K562 (cell line): ENCODE results near the gene DIO3. TPM values are rescaled to one million over a fixed set of nuclear protein-coding genes. Genes with fewer than 3 reads are reported as not detected.

Experiments used
- ATAC-seq: fragments of 200-7000 bp; cut with Tn5 transposase; 3 replicates; pipeline ENCODE4 v1.9.1; 2020; ENCODE audit warnings: moderate library complexity
- BruUV-seq: library from RNA; stranded (reverse); fragments of 400-500 nt; replicated peaks from 2 replicates; lab custom pipeline; 2021; lab: Mats Ljungman, UMichigan
- CTCF ChIA-PET: fragments of 300-600 bp; formaldehyde crosslinking; extraction: SDS; loops from one replicate; lab custom pipeline; 2021; ENCODE audit warnings: low intra/inter-chr PET ratio; lab: Yijun Ruan, JAX
- POLR2A ChIA-PET: fragments of 300-600, 350-650 bp; sonication (Branson Sonifier 250); formaldehyde crosslinking; extraction: SDS; loops from one replicate; lab custom pipeline; 2021; ENCODE audit warnings: antibody characterized with exemption, inconsistent platforms; lab: Yijun Ruan, JAX
- DNase-seq, 4 experiments: peaks; one replicate each; pipeline versions ENCODE4 v3.0.0 to v3.0.0-alpha.2; 2011 to 2018; ENCODE audit warnings: low spot score in 3 of 4, mixed read lengths in 3 of 4; ENCODE audit errors: extremely low read depth in 1 of 4
- FAIRE-seq: peaks from 2 replicates; lab custom pipeline; 2011; peaks lifted over from hg19 to GRCh38; lab: Jason Lieb, UNC
- H2AFZ ChIP-seq: 2 replicates; pipeline ENCODE4 v1.6.0; 2011; ENCODE audit warnings: low read depth, low read length, control low read depth, inconsistent platforms
- H3K27ac ChIP-seq: fragments of 200-600 bp; 3 replicates; pipeline ENCODE4 v1.8.0; 2011; ENCODE audit warnings: low read depth, mild to moderate bottlenecking, control low read depth, inconsistent platforms, low read length, moderate library complexity, mixed read lengths; ENCODE audit errors: extremely low read depth
- H3K27me3 ChIP-seq, 2 experiments: fragments of 300-600 bp in 1 of 2; 2 replicates in 1 of 2; 3 replicates in 1 of 2; pipeline versions ENCODE4 v1.6.0 to v1.8.0; 2011; ENCODE audit warnings: inconsistent platforms in 2 of 2, low read length in 2 of 2, mild to moderate bottlenecking in 1 of 2, mixed read lengths in 1 of 2, moderate library complexity in 1 of 2; ENCODE audit not compliant: control insufficient read depth in 2 of 2, insufficient read depth in 2 of 2
- H3K36me3 ChIP-seq: fragments of 300-600 bp; 3 replicates; pipeline ENCODE4 v1.8.0; 2011; ENCODE audit warnings: mild to moderate bottlenecking, low read length, inconsistent platforms; ENCODE audit not compliant: control insufficient read depth, insufficient read depth
- H3K4me1 ChIP-seq, 2 experiments: fragments of 200-600 bp in 1 of 2; replicated peaks in 1 of 2; 2 replicates in 1 of 2; 3 replicates in 1 of 2; pipeline versions ENCODE4 v1.5.1 to v1.8.0; 2011; ENCODE audit warnings: inconsistent platforms in 2 of 2, low read length in 2 of 2, mild to moderate bottlenecking in 1 of 2, mixed read lengths in 1 of 2, moderate library complexity in 1 of 2; ENCODE audit not compliant: control insufficient read depth in 2 of 2, insufficient read depth in 2 of 2
- H3K4me2 ChIP-seq: 2 replicates; pipeline ENCODE4 v1.6.1; 2011; ENCODE audit warnings: low read length, control low read depth, inconsistent platforms, mixed read lengths; ENCODE audit not compliant: insufficient read depth
- H3K4me3 ChIP-seq: fragments of 200-600 bp; sonication (generic), shearing (Covaris generic); 2 replicates; pipeline ENCODE4 v1.5.1; 2016; ENCODE audit warnings: control low read depth, inconsistent platforms
- H3K79me2 ChIP-seq: fragments of 200-600 bp; 3 replicates; pipeline ENCODE4 v1.8.0; 2011; ENCODE audit warnings: low read length, inconsistent platforms; ENCODE audit not compliant: control insufficient read depth, insufficient read depth
- H3K9ac ChIP-seq, 2 experiments: 2 replicates each; pipeline versions ENCODE4 v1.6.0 to v1.6.1; 2011; ENCODE audit warnings: low read depth in 2 of 2, low read length in 2 of 2, control low read depth in 1 of 2, inconsistent platforms in 1 of 2, mild to moderate bottlenecking in 1 of 2, mixed read lengths in 1 of 2; ENCODE audit not compliant: insufficient read depth in 1 of 2
- H3K9me1 ChIP-seq: one replicate; pipeline ENCODE4 v1.6.0; 2011; ENCODE audit warnings: inconsistent platforms, mild to moderate bottlenecking, low read length, moderate library complexity; ENCODE audit not compliant: control insufficient read depth, insufficient read depth
- H3K9me3 ChIP-seq: replicated peaks from 2 replicates; pipeline ENCODE4 v1.5.1; 2011; ENCODE audit warnings: low read depth, low read length, inconsistent platforms; ENCODE audit not compliant: control insufficient read depth, insufficient read depth
- H4K20me1 ChIP-seq: replicated peaks from 2 replicates; pipeline ENCODE4 v1.6.1; 2011; ENCODE audit warnings: low read length, inconsistent platforms, mixed read lengths; ENCODE audit not compliant: control insufficient read depth, insufficient read depth
- TOE1 ChIP-seq, 2 experiments: fragments of 450-650 bp in 1 of 2; sonication (generic) in 1 of 2; formaldehyde crosslinking in 1 of 2; IDR thresholded peaks; 2 replicates each; pipeline versions ENCODE4 v1.7.1 to v1.8.0; 2016 to 2022; ENCODE audit warnings: borderline replicate concordance in 2 of 2, mild to moderate bottlenecking in 2 of 2, antibody characterized with exemption in 1 of 2, inconsistent platforms in 1 of 2, low read depth in 1 of 2, missing genetic modification reagents in 1 of 2, moderate library complexity in 1 of 2
- ZFPM2 ChIP-seq: fragments of 250-450 bp; sonication (Bioruptor Pico); IDR thresholded peaks from 2 replicates; pipeline ENCODE4 v1.5.1; 2022; ENCODE audit warnings: mild to moderate bottlenecking
- WGBS: fragments of 100-300 bp; shearing (Covaris generic); methylation state at CpG from one replicate; pipeline ENCODE4 v1.1.6; 2016; ENCODE audit warnings: low coverage, mixed read lengths; ENCODE audit not compliant: insufficient coverage; ENCODE audit errors: missing lambda C conversion rate; 5-methylcytosine and 5-hydroxymethylcytosine counted together
- in situ Hi-C: fragments of 300-500 bp; cut with MboI; formaldehyde crosslinking; loops from 4 replicates; pipeline ENCODE4 v1.15.0; 2018; ENCODE audit warnings: inconsistent platforms, mixed read lengths
- intact Hi-C: fragments of 100-400 bp; cut with micrococcal nuclease; formaldehyde crosslinking; loops from 2 replicates; pipeline ENCODE4 v1.14.2; 2022
- polyA plus RNA-seq, 8 experiments: library from polyadenylated mRNA; depleted of rRNA in 4 of 8; stranded (reverse) in 5 of 8; unstranded in 3 of 8; fragments of >200 nt; fragmentation: Nextera tagmentation in 2 of 8; fragmentation: Illumina TruSeq in 1 of 8; extraction: Ambion mirVana in 2 of 8; extraction: Trizol in 1 of 8; gene quantifications; 2 replicates each; pipeline versions ENCODE4 v1.2.1 to v1.2.3, GENCODE V29; 2011 to 2014; ENCODE audit warnings: inconsistent platforms in 1 of 8, missing spikeins in 1 of 8
- total RNA-seq, 7 experiments: library from RNA; depleted of rRNA in 6 of 7; stranded (reverse); fragments of >200 nt in 6 of 7; fragmentation: Illumina TruSeq in 2 of 7; extraction: Trizol in 2 of 7; gene quantifications; 2 replicates each; pipeline versions ENCODE4 v1.2.1 to v1.2.3, GENCODE V29; 2011 to 2021; ENCODE audit warnings: low replicate concordance in 1 of 7
- TF ChIP-seq, protein P1 (sequence below), 3 experiments: IDR thresholded peaks in 2 of 3; conservative IDR thresholded peaks in 1 of 3; 2 replicates each; pipeline ENCODE4 v1.5.1; 2011 to 2012; ENCODE audit warnings: low read length in 3 of 3, mild to moderate bottlenecking in 3 of 3, control low read depth in 2 of 3, improper control_type of control experiment in 1 of 3, inconsistent platforms in 1 of 3, low read depth in 1 of 3, mixed read lengths in 1 of 3, moderate library complexity in 1 of 3; ENCODE audit not compliant: insufficient read depth in 2 of 3

The DIO3 gene
- total and polyA plus RNA-seq, 9 of the 15 experiments (the other 6 are each of a cell fraction or from before 2014, with no cell fraction given), result not detected

DNA sequence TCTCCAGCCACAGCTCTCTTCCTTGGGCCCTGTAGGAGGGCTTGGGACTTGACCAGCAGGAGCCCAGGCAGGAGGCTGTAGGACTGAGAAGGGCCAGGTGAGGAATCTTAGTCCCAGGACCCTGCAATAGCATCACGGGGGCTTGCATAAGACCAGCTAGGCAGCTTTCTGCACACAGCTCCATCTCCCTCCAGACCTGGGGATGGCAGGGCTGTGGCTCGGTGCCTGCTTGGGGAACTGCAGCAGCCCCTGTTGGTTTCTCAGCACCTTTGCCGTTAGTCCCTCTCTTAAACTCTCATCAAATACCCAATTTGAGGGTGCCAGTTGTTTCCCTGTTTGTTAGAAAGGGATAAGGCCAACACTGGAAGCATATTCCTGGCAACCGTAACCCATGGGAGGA lies 14.3 kb downstream of the DIO3 start:
- 23% methylated on average over 4 of the region's 4 CpGs for WGBS
- Histone ChIP-seq H3K4me1 (no peaks in the 10 kb centered on the region), H3K4me3 (no peak overlapping the region), H3K79me2 (no peaks in the 10 kb centered on the region), H3K9me3 (no peaks in the 10 kb centered on the region), H4K20me1 (no peaks in the 10 kb centered on the region), H3K36me3 (no peaks in the 10 kb centered on the region), H2AFZ (no peak overlapping the region), H3K27me3 (peaks cover 0 to 8% of the 10 kb centered on the region in 2 experiments; a peak in 1 of 5 replicates), H3K9ac (no peak overlapping the region), H3K4me2 (no peak overlapping the region), H3K27ac (no peak overlapping the region), H3K9me1 (no peaks in the 10 kb centered on the region)
- FAIRE-seq, result no peak
- no peak for ATAC-seq
- TF ChIP-seq ZFPM2 (CRISPR knock-in tag) (no peak), TOE1 (IDR thresholded peaks at IDR 0.05; ENCODE audit: borderline replicate concordance) (no peak), TOE1 (CRISPR knock-in tag; IDR thresholded peaks at IDR 0.05; ENCODE audit: borderline replicate concordance, low read depth) (no peak)
- TF ChIP-seq, protein P1, sequence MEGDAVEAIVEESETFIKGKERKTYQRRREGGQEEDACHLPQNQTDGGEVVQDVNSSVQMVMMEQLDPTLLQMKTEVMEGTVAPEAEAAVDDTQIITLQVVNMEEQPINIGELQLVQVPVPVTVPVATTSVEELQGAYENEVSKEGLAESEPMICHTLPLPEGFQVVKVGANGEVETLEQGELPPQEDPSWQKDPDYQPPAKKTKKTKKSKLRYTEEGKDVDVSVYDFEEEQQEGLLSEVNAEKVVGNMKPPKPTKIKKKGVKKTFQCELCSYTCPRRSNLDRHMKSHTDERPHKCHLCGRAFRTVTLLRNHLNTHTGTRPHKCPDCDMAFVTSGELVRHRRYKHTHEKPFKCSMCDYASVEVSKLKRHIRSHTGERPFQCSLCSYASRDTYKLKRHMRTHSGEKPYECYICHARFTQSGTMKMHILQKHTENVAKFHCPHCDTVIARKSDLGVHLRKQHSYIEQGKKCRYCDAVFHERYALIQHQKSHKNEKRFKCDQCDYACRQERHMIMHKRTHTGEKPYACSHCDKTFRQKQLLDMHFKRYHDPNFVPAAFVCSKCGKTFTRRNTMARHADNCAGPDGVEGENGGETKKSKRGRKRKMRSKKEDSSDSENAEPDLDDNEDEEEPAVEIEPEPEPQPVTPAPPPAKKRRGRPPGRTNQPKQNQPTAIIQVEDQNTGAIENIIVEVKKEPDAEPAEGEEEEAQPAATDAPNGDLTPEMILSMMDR (IDR thresholded peaks at IDR 0.05 in 2 of 3, conservative IDR thresholded peaks at IDR 0.05 in 1 of 3; ENCODE audit: insufficient read depth in 2 of 3, low read depth in 1 of 3, low read length in 3 of 3), result peak in 1 of 3 experiments; percentile 36; a peak in 1 of 6 replicates
- ChIA-PET POLR2A (no interaction called here), CTCF (no interaction called here)
- intact Hi-C loops, result no loop called here
- in situ Hi-C loops, result no loop called here
- BruUV-seq, result no TSS peak
- DNase-seq, result no peak
